ENCODE data around the gene SPPL2A.

DNA sequence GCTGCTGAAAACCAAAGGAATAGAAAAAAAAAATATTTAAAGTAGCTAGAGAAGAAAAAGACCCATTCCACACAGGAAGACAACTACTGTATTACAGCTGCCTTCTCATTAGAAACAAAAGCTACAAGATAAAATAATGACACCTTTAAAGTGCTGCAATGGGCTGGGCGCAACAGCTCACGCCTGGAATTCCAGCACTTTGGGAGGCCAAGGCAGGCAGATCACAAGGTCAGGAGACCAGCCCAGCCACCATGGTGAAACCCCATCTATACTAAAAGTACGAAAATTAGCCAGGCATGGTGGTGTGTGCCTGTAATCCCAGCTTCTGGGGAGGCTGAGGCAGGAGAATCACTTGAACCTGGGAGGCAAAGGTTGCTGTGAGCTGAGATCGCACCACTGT is 110.0 kb downstream of the SPPL2A start:
- TF ChIP-seq POLR2A (IDR thresholded peaks at IDR 0.05): no peak
- no peak for TF ChIP-seq CTCF (IDR thresholded peaks at IDR 0.05 in 8 of 11, conservative IDR thresholded peaks at IDR 0.05 in 3 of 11)
- no peak for TF ChIP-seq POLR2AphosphoS5 (IDR thresholded peaks at IDR 0.05)

Data from spleen (tissue), 7 donors.